HG03432 (cell line): ENCODE data around the gene GLT1D1.
A peak's percentile ranks its signal among the peaks of the same experiment; 100 is the strongest.
"Not testable (repeated sequence)": the region's sequence is repeated elsewhere in the genome, so short reads cannot be mapped to it uniquely, and the experiment has no call there.

Experiments
- ATAC-seq: cut with Tn5 transposase; IDR thresholded peaks from one replicate; pipeline ENCODE4 v1.9.1; 2021; ENCODE audit warnings: mild to moderate bottlenecking, moderate library complexity; ENCODE audit not compliant: unreplicated experiment

The GLT1D1 gene

GRCh38 chr12:128852885-128853599 is at the start of gene GLT1D1:
Gene GLT1D1 (plus strand): TSS chr12:128853478. CDS start chr12:128853582, 104 bp downstream.
- ATAC-seq = peak; percentile 30

DNA sequence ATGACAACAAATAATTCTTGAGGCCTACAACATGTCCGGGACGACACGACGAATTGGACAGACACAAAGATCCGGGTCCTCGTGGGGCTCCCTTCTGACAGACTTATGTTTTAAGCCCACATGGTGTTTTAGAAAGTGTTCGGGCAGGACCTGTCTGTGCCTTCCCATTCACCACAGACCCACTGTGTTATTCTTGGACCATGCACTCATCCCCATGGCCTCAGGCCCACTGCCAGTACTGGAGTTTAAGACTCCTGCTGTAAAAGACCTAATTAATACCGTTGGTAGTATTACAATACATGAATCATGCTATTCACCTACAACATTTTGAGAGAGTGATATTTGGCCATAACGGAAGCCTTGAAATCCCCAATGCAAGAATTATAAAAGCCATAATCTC is 49.5 kb upstream of the GLT1D1 start:
- no peak for ATAC-seq

DNA sequence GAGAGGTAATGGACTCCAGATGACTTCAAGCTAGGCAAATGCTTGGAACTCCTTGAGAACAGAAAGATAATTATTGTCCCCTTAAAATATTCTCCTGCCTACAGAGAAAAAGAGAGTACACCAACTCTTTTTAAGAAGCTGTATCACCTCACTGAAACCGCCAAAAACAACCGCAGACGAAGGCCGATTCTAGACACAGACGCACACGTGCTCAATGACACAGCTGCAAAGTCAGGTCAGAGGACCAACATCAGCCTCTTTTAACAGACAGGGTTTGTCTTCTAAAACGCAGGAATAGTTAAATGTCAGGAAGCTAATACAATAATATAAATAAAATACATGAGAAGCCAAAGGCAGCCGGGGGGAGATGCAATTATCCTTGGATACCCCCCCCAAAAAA is 48.5 kb upstream of the GLT1D1 start:
- no peak for ATAC-seq

DNA sequence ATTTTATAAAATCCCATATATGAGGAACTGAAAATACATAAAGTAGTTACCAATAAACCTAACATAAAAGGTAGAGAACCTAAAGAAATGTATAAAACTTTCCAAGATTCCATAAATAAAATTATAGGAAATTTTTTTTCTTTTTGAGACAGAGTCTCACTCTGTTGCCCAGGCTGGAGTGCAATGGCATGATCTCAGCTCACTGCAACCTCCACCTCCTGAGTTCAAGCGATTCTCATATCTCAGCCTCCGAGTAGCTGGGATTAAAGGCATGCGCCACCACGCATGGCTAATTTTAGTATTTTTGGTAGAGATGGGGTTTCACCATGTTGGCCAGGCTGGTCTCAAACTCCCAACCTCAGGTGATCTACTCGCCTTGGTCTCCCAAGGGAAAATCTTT is 47.9 kb upstream of the GLT1D1 start:
- not testable (repeated sequence) for ATAC-seq

DNA sequence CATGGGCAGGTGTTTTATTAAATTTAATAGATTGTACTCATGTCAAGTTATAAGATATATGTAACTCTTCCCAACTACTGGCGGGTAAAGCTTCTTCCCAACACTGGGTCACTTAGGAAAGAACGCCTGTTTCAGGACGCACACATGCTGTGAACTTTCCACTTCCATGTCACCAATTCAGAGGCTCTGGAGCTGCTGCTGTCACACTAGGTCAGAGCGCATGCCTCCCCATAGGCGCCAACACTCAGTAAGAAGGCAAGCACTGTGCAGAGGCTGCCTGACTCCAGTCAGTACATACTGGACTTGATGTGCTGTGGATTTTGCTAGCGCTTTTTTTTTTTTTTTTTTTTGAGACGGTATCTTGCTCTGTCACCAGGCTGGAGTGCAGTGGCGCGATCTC is 46.7 kb upstream of the GLT1D1 start:
- no peak for ATAC-seq

DNA sequence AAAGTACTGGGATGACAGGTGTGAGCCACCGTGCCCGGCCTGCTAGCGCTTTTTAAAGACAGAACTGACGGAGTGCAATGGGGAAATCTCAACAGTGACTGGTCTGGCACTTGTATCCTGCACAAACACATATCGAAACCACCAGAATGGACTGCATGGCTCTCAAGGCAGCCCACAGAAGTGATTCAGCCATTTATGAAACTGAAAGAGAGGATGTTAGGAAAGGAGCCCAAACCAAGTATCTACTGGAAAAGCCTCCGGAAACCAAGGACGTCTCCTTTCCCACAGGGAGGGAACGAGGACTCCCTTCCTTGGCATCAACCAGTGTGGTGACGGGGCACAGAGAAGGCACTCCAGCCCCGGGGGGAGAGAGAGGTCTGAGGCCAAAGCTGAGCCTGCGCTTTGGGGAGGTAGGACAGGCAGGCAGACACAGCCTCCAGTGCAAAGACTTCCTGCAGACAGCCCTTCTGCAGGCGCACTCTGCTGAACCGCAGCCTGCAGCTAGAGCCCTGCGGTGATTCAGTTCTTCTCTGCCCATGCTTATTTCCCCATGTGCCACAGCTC is 46.0 kb upstream of the GLT1D1 start:
- no peak for ATAC-seq

- no peak for ATAC-seq
Observed at GRCh38 chr12:128808651-128809050, 44.6 kb upstream of the GLT1D1 start.

- ATAC-seq = peak; percentile 85
Observed at GRCh38 chr12:128810182-128811127, 42.8 kb upstream of the GLT1D1 start.

GRCh38 chr12:128811806-128812205 is 41.5 kb upstream of the GLT1D1 start:
- peak; percentile 23 for ATAC-seq

GRCh38 chr12:128813392-128813791 is 39.9 kb upstream of the GLT1D1 start:
- ATAC-seq = no peak

DNA sequence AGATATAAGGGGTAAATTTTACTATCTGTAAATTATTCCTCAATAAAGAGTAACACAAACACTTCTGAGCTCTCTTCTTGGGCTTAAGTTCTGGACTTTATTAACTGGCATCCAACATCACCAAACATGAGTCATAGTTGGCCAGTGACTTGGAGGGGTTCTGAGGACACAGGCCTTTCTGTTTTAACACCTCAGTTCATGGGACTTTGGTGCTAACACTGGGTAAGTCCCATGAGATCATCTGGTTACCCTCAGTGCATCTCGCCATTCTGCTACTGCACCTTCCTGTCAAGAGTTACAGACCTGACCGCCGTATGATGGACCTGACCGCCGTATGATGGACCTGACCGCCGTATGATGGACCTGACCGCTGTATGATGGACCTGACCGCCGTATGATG is 39.4 kb upstream of the GLT1D1 start:
- ATAC-seq = peak; percentile 23

GRCh38 chr12:128814411-128815261 is 38.6 kb upstream of the GLT1D1 start:
- ATAC-seq = no peak

GRCh38 chr12:128815779-128816642 is 37.3 kb upstream of the GLT1D1 start:
- ATAC-seq = no peak

DNA sequence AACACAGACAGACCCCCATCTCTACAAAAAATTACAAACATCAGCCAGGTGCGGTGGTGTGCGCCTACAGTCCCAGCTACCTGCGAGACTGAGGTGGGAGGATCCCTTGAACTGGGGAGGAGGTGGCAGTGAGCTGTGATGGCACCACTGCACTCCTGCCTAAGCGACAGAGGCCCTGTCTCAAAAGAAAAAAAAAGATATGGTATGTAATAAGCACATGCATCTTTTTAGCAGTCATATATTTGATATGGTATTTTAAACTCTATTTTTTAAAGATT is 36.7 kb upstream of the GLT1D1 start:
- ATAC-seq = no peak

DNA sequence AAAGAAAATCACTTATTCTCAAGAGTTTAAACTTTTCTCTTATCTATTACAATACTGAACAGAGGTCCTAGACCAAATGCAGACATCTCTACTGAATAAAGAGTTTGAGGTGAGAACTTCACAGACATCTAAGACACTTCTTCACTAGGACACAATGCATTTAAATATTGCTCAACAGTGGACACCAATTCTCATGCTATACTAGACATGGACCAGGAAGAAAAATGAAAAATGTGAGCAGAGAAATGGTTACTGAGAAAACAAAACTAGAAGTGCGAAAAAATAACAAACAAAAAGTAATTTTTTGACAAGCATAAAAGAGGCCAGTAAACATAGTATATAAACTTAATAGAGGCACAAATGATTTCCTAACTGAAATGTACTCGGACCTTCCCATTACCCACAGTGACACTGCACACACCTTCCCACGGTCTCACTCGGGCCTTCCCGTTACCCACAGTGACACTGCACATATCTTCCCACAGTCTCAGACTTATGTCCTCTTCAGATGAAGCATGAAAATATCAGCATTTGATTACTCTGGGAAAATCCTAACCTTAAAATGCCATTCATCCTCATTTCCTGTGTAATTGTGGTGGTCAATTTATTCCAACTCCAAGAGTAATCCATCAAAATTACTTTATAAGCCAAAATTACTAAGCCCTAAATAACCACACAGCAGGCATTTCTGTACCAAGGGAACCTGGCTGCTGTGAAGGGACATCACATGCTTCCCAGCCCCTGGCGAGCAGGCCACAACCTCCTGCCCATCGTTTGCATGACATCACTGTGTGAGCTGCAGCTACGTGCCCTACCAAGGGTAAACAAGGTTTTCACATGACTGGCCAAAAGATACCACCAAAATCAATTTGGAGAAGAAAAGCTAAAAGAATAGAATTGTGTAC is 35.9 kb upstream of the GLT1D1 start:
- ATAC-seq = peak; percentile 53

DNA sequence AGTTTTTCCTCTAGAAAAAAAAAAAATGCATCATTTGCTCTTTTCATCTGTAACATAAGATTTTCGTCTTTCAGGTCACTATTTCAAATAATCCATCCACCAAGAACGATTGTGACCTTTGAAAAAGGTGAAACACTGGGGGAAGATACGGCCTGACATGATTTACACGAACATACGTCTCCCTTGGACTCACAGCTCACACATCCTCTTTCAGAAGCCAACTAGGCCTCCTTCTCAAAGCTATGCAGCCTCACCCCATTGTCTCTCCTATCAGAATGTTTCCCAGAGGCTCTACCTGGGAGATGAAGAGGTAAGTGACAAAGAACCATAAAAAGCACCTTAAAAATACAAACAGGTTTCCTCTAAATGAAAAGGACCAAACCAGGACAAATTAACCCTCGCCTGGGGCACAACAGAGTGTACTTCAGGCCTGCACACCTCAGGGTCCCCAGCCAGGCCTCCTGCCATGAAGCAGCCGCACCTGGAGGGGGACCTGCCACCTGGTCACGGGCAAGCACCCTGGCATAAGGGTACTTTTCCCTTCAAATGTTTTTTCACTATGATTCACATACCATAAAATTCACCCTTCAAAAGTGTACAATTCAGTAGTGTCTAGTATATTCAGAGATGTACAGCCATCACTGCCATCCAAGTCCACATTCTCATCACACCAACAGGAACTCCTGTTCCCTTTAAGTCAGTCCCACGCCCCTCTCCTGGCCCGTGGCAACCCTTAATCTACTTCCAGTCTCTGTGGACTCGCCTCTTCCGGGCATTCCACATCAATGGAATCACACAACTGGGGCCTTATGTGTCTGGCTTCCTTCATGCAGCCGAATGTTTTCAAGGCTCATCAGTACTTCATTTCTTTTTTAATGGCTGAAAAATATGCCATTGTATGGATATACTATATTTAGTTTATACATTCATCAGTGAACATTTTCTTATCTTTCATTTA is 34.9 kb upstream of the GLT1D1 start:
- ATAC-seq = peak; percentile 39

- no peak for ATAC-seq
Observed at GRCh38 chr12:128819293-128820144, 33.8 kb upstream of the GLT1D1 start.
